SK-N-SH treated with all-trans-retinoic acid at 6 μM for 48 hours (cell line): Measurements from ENCODE around the gene TNNC2.

Experiments used
- ARNTL ChIP-seq: fragments of 450-650 bp; formaldehyde crosslinking; IDR thresholded peaks from 2 replicates; pipeline ENCODE4 v1.5.0; 2020; ENCODE audit warnings: low read depth, mild to moderate bottlenecking, moderate library complexity, borderline replicate concordance
- ESRRG ChIP-seq: fragments of 250-450 bp; sonication (Bioruptor Pico); IDR thresholded peaks from 2 replicates; pipeline ENCODE4 v1.6.1; 2021; ENCODE audit warnings: mild to moderate bottlenecking
- GLIS3 ChIP-seq: fragments of 250-450 bp; sonication (Bioruptor Pico); IDR thresholded peaks from 2 replicates; pipeline ENCODE4 v1.5.0; 2020; ENCODE audit warnings: mild to moderate bottlenecking, moderate library complexity
- PATZ1 ChIP-seq: fragments of 250-450 bp; sonication (Bioruptor Pico); IDR thresholded peaks from 2 replicates; pipeline ENCODE4 v1.8.0; 2020; ENCODE audit warnings: mild to moderate bottlenecking, moderate library complexity, borderline replicate concordance
- ZNF565 ChIP-seq: fragments of 450-650 bp; formaldehyde crosslinking; conservative IDR thresholded peaks from 2 replicates; pipeline ENCODE4 v1.5.0; 2020; ENCODE audit warnings: low read depth, mild to moderate bottlenecking, moderate library complexity

GRCh38 chr20:45874576-45874975, 47.5 kb upstream of the TNNC2 start:
- TF ChIP-seq ZNF565 (CRISPR knock-in tag) = no peak
- TF ChIP-seq GLIS3 (CRISPR knock-in tag) = no peak
- no peak for TF ChIP-seq ARNTL (CRISPR knock-in tag)
- no peak for TF ChIP-seq ESRRG (CRISPR knock-in tag)
- no peak for TF ChIP-seq PATZ1
